Heart left ventricle (tissue), 16 donors: ENCODE results near the gene KIAA1958. TPM values are rescaled to one million over a fixed set of nuclear protein-coding genes. Genes with fewer than 3 reads are reported as not detected.

Experiments used
- ATAC-seq, 4 donors: fragments of 200-7000 bp; cut with Tn5 transposase; one replicate each; pipeline ENCODE4 v1.9.1; 2020 to 2022; ENCODE audit warnings: moderate library complexity in 4 of 4, mild to moderate bottlenecking in 3 of 4, moderate number of reproducible peaks in 1 of 4
- DNase-seq, 5 donors: peaks; one replicate each; pipeline ENCODE4 v3.0.0-alpha.2; 2020
- H3K27ac ChIP-seq, 12 donors: fragments of 200-600 bp; sonication (generic) in 4 of 12; one replicate each; pipeline versions ENCODE4 v1.5.0 to v1.8.0; 2016 to 2022; ENCODE audit warnings: mild to moderate bottlenecking in 2 of 12
- H3K27me3 ChIP-seq, 9 donors: fragments of 200-600 bp; sonication (generic) in 2 of 9; one replicate each; pipeline versions ENCODE4 v1.5.1 to v1.8.0; 2016 to 2022; ENCODE audit warnings: mild to moderate bottlenecking in 3 of 9
- H3K36me3 ChIP-seq, 9 donors: fragments of 200-600 bp; sonication (generic) in 2 of 9; one replicate each; pipeline versions ENCODE4 v1.5.0 to v1.8.0; 2018 to 2022; ENCODE audit warnings: mild to moderate bottlenecking in 2 of 9
- H3K4me1 ChIP-seq, 12 donors: fragments of 200-600 bp; sonication (generic) in 4 of 12; one replicate each; pipeline versions ENCODE4 v1.5.0 to v1.8.0; 2016 to 2022; ENCODE audit warnings: mild to moderate bottlenecking in 3 of 12
- H3K4me3 ChIP-seq, 12 donors: fragments of 200-600 bp; sonication (generic) in 4 of 12; one replicate each; pipeline versions ENCODE4 v1.5.0 to v1.8.0; 2017 to 2022; ENCODE audit warnings: mild to moderate bottlenecking in 9 of 12, moderate library complexity in 4 of 12
- H3K9me3 ChIP-seq, 12 donors: fragments of 200-600 bp; sonication (generic) in 4 of 12; one replicate each; pipeline versions ENCODE4 v1.5.0 to v1.8.0; 2016 to 2022; ENCODE audit warnings: mild to moderate bottlenecking in 1 of 12
- POLR2A ChIP-seq, 2 donors: fragments of 450-650 bp; IDR thresholded peaks; one replicate each; pipeline ENCODE4 v1.6.1; 2017; ENCODE audit warnings: antibody characterized with exemption in 2 of 2, mild to moderate bottlenecking in 2 of 2, moderate library complexity in 2 of 2
- WGBS, 4 donors: extraction: QIAGEN DNeasy Blood & Tissue Kit in 2 of 4; methylation state at CpG; one replicate each; pipeline versions ENCODE4 v1.1.5 to v1.1.7; 2013 to 2018; 5-methylcytosine and 5-hydroxymethylcytosine counted together
- intact Hi-C, 10 donors: fragments of 100-400 bp; cut with DNase I; formaldehyde crosslinking; loops; one replicate each; pipeline versions ENCODE4 v1.11.1 to v1.14.2; 2022
- polyA plus RNA-seq, 2 donors: library from polyadenylated mRNA; stranded (reverse); fragments of 200-250 nt; gene quantifications; one replicate each; pipeline ENCODE4 v1.2.3, GENCODE V29; 2013
- total RNA-seq, 9 donors: library from RNA; depleted of rRNA in 2 of 9; stranded (reverse); fragments of >200 nt in 2 of 9; fragmentation: NEBNext Ultra II Directional in 3 of 9; extraction: Animal tissue kit (Norgen Biotek cat#: 25700) in 3 of 9; gene quantifications; one replicate each; pipeline versions ENCODE4 v1.1.0 to v1.2.4, GENCODE V29; 2016 to 2023
- TF ChIP-seq, protein P1 (sequence below), 12 donors: fragments of 200-600 bp; sonication (generic) in 4 of 12; IDR thresholded peaks; one replicate each; pipeline versions ENCODE4 v1.5.0 to v1.8.0; 2018 to 2022; ENCODE audit warnings: antibody characterized with exemption in 12 of 12, mild to moderate bottlenecking in 5 of 12
- donor health status: ischemic (EF 13 %, LVEDD 7.1; RV severe dilation, severe dysfunction).
- donor health status: healthy with polysubstance abuse.
- donor health status: DM: no; HTN: yes; CAD: no.
- donor health status: DM: no; HTN: no; CAD: no.
- donor health status: ischemic (EF 25% LVEDD 6.9; RV normal size, moderate dysfunction).
- donor health status: ischemic (EF 25% LVEDD 5.7; RV mildly dilated, moderate dysfunction).
- donor health status: healthy.
- donor health status: DM: yes; HTN: yes; CAD: no.
- donor health status: ischemic (EF 35%, LVEDD 5.7; RV mildly dilated, moderate dysfunction).
- donor health status: nonischemic (EF 11% LVEDD 7.7; RV severe dilation, severe dysfunction).
- donor health status: DM: yes; HTN: yes; CAD: no.
- donor health status: PGD.
- donor health status: ischemic (EF 29% LVEDD 5.4; RV normal size, mild dysfunction).
- donor health status: nonischemic (EF 23%, LVEDD 6.1; RV moderate dilation, normal function).

KIAA1958 gene
- total and polyA plus RNA-seq, 11 donors, result 0.99 to 8.5 (median 5.8) TPM

DNA sequence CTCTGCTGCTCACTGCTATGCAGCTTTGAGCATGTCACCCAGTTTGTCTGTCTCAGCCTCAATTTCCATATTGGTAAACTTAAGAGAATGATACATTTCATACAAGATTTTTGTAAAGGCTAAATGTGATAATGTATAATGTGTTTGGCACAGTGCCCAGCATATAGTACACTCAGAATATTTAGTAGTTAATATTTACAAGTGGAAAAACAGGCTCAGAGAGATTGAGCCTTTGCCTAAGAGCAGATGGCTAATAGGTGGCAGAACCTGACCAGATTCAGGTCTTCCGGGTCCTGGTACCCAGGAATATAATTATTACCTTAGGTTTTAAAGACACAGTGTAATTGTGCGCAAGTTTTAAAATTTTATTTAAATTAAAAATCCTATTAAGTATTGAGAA lies 46.8 kb upstream of the KIAA1958 start:
- intact Hi-C loops, result loop anchor here in 3 of 10 donors (10.0 kb wide), 1 partner anchor 265 kb away; no protein-coding TSS in a partner anchor
- no peak for ATAC-seq
- TF ChIP-seq, protein P1, sequence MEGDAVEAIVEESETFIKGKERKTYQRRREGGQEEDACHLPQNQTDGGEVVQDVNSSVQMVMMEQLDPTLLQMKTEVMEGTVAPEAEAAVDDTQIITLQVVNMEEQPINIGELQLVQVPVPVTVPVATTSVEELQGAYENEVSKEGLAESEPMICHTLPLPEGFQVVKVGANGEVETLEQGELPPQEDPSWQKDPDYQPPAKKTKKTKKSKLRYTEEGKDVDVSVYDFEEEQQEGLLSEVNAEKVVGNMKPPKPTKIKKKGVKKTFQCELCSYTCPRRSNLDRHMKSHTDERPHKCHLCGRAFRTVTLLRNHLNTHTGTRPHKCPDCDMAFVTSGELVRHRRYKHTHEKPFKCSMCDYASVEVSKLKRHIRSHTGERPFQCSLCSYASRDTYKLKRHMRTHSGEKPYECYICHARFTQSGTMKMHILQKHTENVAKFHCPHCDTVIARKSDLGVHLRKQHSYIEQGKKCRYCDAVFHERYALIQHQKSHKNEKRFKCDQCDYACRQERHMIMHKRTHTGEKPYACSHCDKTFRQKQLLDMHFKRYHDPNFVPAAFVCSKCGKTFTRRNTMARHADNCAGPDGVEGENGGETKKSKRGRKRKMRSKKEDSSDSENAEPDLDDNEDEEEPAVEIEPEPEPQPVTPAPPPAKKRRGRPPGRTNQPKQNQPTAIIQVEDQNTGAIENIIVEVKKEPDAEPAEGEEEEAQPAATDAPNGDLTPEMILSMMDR (IDR thresholded peaks at IDR 0.05), result no peak
- no peak for TF ChIP-seq POLR2A (IDR thresholded peaks at IDR 0.05)

GRCh38 chr9:112443200-112443599 lies 43.4 kb upstream of the KIAA1958 start:
- intact Hi-C loops, result loop anchor here in 3 of 10 donors (10.0 kb wide), 1 partner anchor 262 kb away; no protein-coding TSS in a partner anchor
- DNase-seq (no peak), ATAC-seq (no peak)
- Histone ChIP-seq H3K36me3 (peaks cover 0 to 77% (median 46%) of the 10 kb centered on the region in 9 donors), H3K4me3 (no peak overlapping the region), H3K27ac (no peak overlapping the region), H3K4me1 (peaks cover 0 to 13% (median 0%) of the 10 kb centered on the region in 12 donors), H3K27me3 (no peaks in the 10 kb centered on the region), H3K9me3 (no peaks in the 10 kb centered on the region)
- TF ChIP-seq, protein P1 (IDR thresholded peaks at IDR 0.05), result peak in 10 of 12 donors; percentile 17 to 52 (median 34)
- TF ChIP-seq POLR2A (IDR thresholded peaks at IDR 0.05), result no peak

More for the DNA sequence above, 46.8 kb upstream of the KIAA1958 start:
- DNase-seq, result no peak
- no peaks in the 10 kb centered on the region for H3K4me1 ChIP-seq
- no peak overlapping the region for H3K27ac ChIP-seq
- no peaks in the 10 kb centered on the region for H3K27me3 ChIP-seq
- H3K9me3 ChIP-seq, result no peaks in the 10 kb centered on the region
- H3K4me3 ChIP-seq, result no peak overlapping the region
- WGBS, 4 donors, result 94 to 99% (median 96%) methylated on average over 2 of the region's 2 CpGs
- peaks cover 0 to 90% (median 49%) of the 10 kb centered on the region in 9 donors for H3K36me3 ChIP-seq

GRCh38 chr9:112443636-112444035 lies 43.0 kb upstream of the KIAA1958 start:
- WGBS, 4 donors, result 90 to 93% (median 92%) methylated on average over 1 of the region's 1 CpG
- Histone ChIP-seq H3K27me3 (no peaks in the 10 kb centered on the region), H3K4me3 (no peak overlapping the region), H3K27ac (no peak overlapping the region), H3K9me3 (no peaks in the 10 kb centered on the region), H3K36me3 (peaks cover 0 to 72% (median 42%) of the 10 kb centered on the region in 9 donors), H3K4me1 (peaks cover 0 to 13% (median 0%) of the 10 kb centered on the region in 12 donors)
- ATAC-seq, result no peak
- no peak for TF ChIP-seq POLR2A (IDR thresholded peaks at IDR 0.05)
- TF ChIP-seq, protein P1 (IDR thresholded peaks at IDR 0.05), result peak in 1 of 12 donors; percentile 1
- intact Hi-C loops, result loop anchor here in 3 of 10 donors (10.0 kb wide), 1 partner anchor 261 kb away; no protein-coding TSS in a partner anchor
- no peak for DNase-seq

DNA sequence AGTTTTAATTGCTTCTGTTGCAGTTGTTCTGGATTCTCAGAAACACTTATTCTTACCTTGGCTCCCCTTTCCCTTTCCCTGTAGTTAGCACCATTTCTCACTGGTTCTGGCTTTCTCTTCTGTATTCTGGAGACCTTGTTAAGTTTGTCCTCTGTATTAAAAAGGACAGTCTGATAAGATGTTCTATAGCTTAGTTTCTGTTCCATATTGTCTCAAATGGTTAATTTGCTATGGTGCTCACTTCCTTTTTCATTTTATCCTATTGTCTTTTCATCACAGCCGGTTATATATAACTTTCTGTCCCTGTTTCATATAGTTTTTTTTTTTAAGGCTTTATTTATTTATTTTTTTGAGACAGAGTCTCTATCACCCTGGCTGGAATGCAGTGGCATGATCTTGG lies 41.4 kb upstream of the KIAA1958 start:
- no peak overlapping the region for H3K27ac ChIP-seq
- H3K9me3 ChIP-seq, result no peaks in the 10 kb centered on the region
- WGBS, 4 donors, result 0 to 34% (median 27%) methylated on average over 1 of the region's 1 CpG
- peaks cover 0 to 57% (median 28%) of the 10 kb centered on the region in 9 donors for H3K36me3 ChIP-seq
- ATAC-seq (no peak), DNase-seq (no peak)
- peaks cover 0 to 13% (median 0%) of the 10 kb centered on the region in 12 donors for H3K4me1 ChIP-seq
- TF ChIP-seq, protein P1 (IDR thresholded peaks at IDR 0.05), result no peak
- TF ChIP-seq POLR2A (IDR thresholded peaks at IDR 0.05), result no peak
- intact Hi-C loops, result loop anchor here in 3 of 10 donors (10.0 kb wide), 1 partner anchor 260 kb away; no protein-coding TSS in a partner anchor
- H3K4me3 ChIP-seq, result no peak overlapping the region
- no peaks in the 10 kb centered on the region for H3K27me3 ChIP-seq
